GM23248 (cell line): ENCODE measurements around the gene TMEM43.

Experiments used
- EZH2 ChIP-seq: fragments of 200-600 bp; sonication (generic); IDR thresholded peaks from 2 replicates; pipeline ENCODE4 v1.6.1; 2018; ENCODE audit warnings: antibody characterized with exemption, mild to moderate bottlenecking; ENCODE audit not compliant: insufficient read depth, poor library complexity, severe bottlenecking
- EZH2phosphoT487 ChIP-seq: fragments of 200-600 bp; sonication (generic); IDR thresholded peaks from 2 replicates; pipeline ENCODE4 v1.6.1; 2018; ENCODE audit warnings: antibody characterized with exemption, moderate library complexity, mild to moderate bottlenecking, low read depth; ENCODE audit not compliant: insufficient read depth

DNA sequence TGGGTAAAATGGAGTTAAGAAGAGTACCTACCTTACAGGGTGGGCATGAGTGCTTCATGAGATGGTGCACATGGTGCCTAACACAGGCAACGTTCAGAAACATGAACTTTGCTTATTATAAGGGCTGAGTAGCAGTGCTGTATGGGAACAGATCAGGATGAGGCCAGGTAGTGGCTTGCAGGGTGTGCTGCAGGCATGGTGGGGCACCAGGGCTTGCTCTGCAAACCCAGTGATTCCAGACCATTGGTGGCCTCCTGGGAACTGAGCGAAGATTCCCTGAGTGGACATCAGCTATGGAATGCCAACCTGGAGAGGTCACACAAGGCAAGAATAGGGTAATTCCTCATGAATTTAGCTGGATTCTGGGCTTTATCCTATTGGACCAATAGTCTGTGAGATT lies 15.8 kb downstream of the TMEM43 start:
- no peak for TF ChIP-seq EZH2phosphoT487
- TF ChIP-seq EZH2: no peak
